HCT116 (cell line): ENCODE results near the gene RADIL. TPM values are rescaled to one million over a fixed set of nuclear protein-coding genes. Genes with fewer than 3 reads are reported as not detected.
A peak's percentile ranks its signal among the peaks of the same experiment; 100 is the strongest.

Source experiments
- ATAC-seq: fragments of 200-7000 bp; cut with Tn5 transposase; 2 replicates; pipeline ENCODE4 v1.9.1; 2020; ENCODE audit warnings: mild to moderate bottlenecking, moderate library complexity
- BruUV-seq: library from RNA; stranded (reverse); fragments of 400-500 nt; replicated peaks from 2 replicates; lab custom pipeline; 2021; lab: Mats Ljungman, UMichigan
- CTCF ChIA-PET: fragments of 300-600 bp; sonication (Branson Sonifier 250); formaldehyde crosslinking; loops from one replicate; lab custom pipeline; 2021; ENCODE audit warnings: antibody characterized with exemption; lab: Charles Lee
- POLR2A ChIA-PET: fragments of 300-600, 350-600 bp; sonication (Branson Sonifier 250); formaldehyde crosslinking; loops from one replicate; lab custom pipeline; 2021; ENCODE audit warnings: antibody characterized with exemption; lab: Charles Lee
- RAD21 ChIA-PET, 2 experiments: fragments of 300-600 bp; sonication (Branson Sonifier 250); formaldehyde crosslinking; loops; one replicate each; lab custom pipeline; 2023; ENCODE audit warnings: low total read pairs in 2 of 2; ENCODE audit not compliant: uncharacterized antibody in 2 of 2, unreplicated experiment in 2 of 2, low non-redundant PET in 1 of 2; lab: Charles Lee
- DNase-seq: peaks from one replicate; pipeline ENCODE4 v3.0.0-alpha.2; 2010; ENCODE audit warnings: low read depth, low spot score
- H2AFZ ChIP-seq: fragments of 200-600 bp; shearing (Covaris generic), sonication (generic); 2 replicates; pipeline ENCODE4 v1.6.1; 2017; ENCODE audit warnings: low read depth, mixed run types, mixed read lengths, antibody characterized with exemption, low read length; ENCODE audit not compliant: poor library complexity, severe bottlenecking
- H3K27ac ChIP-seq: 2 replicates; pipeline ENCODE4 v1.5.1; 2012; ENCODE audit warnings: low read depth, low read length
- H3K27me3 ChIP-seq: fragments of 200-600 bp; sonication (generic); 2 replicates; pipeline ENCODE4 v1.6.1; 2016; ENCODE audit warnings: mixed run types, low read length, mixed read lengths; ENCODE audit not compliant: insufficient read depth
- H3K36me3 ChIP-seq, 2 experiments: fragments of 200-500 bp in 1 of 2; fragments of 200-600 bp in 1 of 2; sonication (Bioruptor generic) in 1 of 2; sonication (generic) in 1 of 2; 2 replicates each; pipeline versions ENCODE4 v1.5.1 to v1.6.1; 2014 to 2016; ENCODE audit warnings: low read length in 2 of 2, inconsistent platforms in 1 of 2, mixed read lengths in 1 of 2, mixed run types in 1 of 2; ENCODE audit not compliant: insufficient read depth in 2 of 2, control insufficient read depth in 1 of 2
- H3K4me1 ChIP-seq, 2 experiments: fragments of 200-600 bp in 1 of 2; sonication (generic) in 1 of 2; 2 replicates each; pipeline versions ENCODE4 v1.5.1 to v1.6.1; 2012 to 2017; ENCODE audit warnings: low read length in 2 of 2, inconsistent platforms in 1 of 2, mild to moderate bottlenecking in 1 of 2, mixed read lengths in 1 of 2, mixed run types in 1 of 2, moderate library complexity in 1 of 2; ENCODE audit not compliant: insufficient read depth in 2 of 2, control insufficient read depth in 1 of 2
- H3K4me2 ChIP-seq: fragments of 200-600 bp; sonication (generic); 2 replicates; pipeline ENCODE4 v1.6.1; 2017; ENCODE audit warnings: mixed run types, low read length, mixed read lengths
- H3K4me3 ChIP-seq, 2 experiments: fragments of 200-600 bp in 1 of 2; sonication (generic) in 1 of 2; replicated peaks in 1 of 2; 2 replicates each; pipeline ENCODE4 v1.5.1; 2011 to 2016; ENCODE audit warnings: low read length in 2 of 2, control low read depth in 1 of 2, low read depth in 1 of 2, mild to moderate bottlenecking in 1 of 2, mixed read lengths in 1 of 2, mixed run types in 1 of 2
- H3K79me2 ChIP-seq: fragments of 200-600 bp; sonication (generic); 2 replicates; pipeline ENCODE4 v1.6.1; 2017; ENCODE audit warnings: mild to moderate bottlenecking, mixed run types, low read length, moderate library complexity, mixed read lengths; ENCODE audit not compliant: insufficient read depth
- H3K9ac ChIP-seq: fragments of 200-600 bp; sonication (generic); 2 replicates; pipeline ENCODE4 v1.6.1; 2016; ENCODE audit warnings: low read length, mixed read lengths
- H3K9me2 ChIP-seq: fragments of 200-600 bp; sonication (generic), shearing (Covaris generic); 2 replicates; pipeline ENCODE4 v1.6.1; 2017; ENCODE audit warnings: mixed run types, mild to moderate bottlenecking, moderate library complexity; ENCODE audit not compliant: insufficient read depth
- H3K9me3 ChIP-seq, 2 experiments: fragments of 200-500 bp in 1 of 2; fragments of 200-600 bp in 1 of 2; sonication (Bioruptor generic) in 1 of 2; sonication (generic) in 1 of 2; 2 replicates each; pipeline ENCODE4 v1.6.1; 2014 to 2017; ENCODE audit warnings: low read length in 2 of 2, mixed read lengths in 2 of 2, inconsistent platforms in 1 of 2, low read depth in 1 of 2, mild to moderate bottlenecking in 1 of 2, mixed run types in 1 of 2, moderate library complexity in 1 of 2; ENCODE audit not compliant: control insufficient read depth in 1 of 2, insufficient read depth in 1 of 2
- H4K20me1 ChIP-seq: fragments of 200-600 bp; sonication (generic), shearing (Covaris generic); 2 replicates; pipeline ENCODE4 v1.6.1; 2017; ENCODE audit warnings: mixed run types, mild to moderate bottlenecking, moderate library complexity; ENCODE audit not compliant: insufficient read depth
- JUND ChIP-seq: IDR thresholded peaks from 2 replicates; pipeline ENCODE4 v1.6.1; 2012
- SRF ChIP-seq: IDR thresholded peaks from 2 replicates; pipeline ENCODE4 v1.6.1; 2012; ENCODE audit warnings: low read depth
- TCF7L2 ChIP-seq: IDR thresholded peaks from 2 replicates; pipeline ENCODE4 v1.7.0; 2011; ENCODE audit warnings: borderline replicate concordance, inconsistent platforms; ENCODE audit not compliant: insufficient read depth, insufficient read length; ENCODE audit errors: extremely low read depth
- YY1 ChIP-seq: IDR thresholded peaks from 2 replicates; pipeline ENCODE4 v1.6.1; 2011; ENCODE audit warnings: low read length, low read depth, moderate library complexity, mild to moderate bottlenecking; ENCODE audit not compliant: insufficient replicate concordance; ENCODE audit errors: extremely low read depth
- intact Hi-C: fragments of 100-400 bp; cut with micrococcal nuclease; formaldehyde crosslinking; loops from 2 replicates; pipeline ENCODE4 v1.10.0; 2022
- total RNA-seq: library from RNA; stranded (reverse); gene quantifications from one replicate; pipeline ENCODE4 v1.2.1, GENCODE V29; 2021; ENCODE audit not compliant: unreplicated experiment
- TF ChIP-seq, protein P1 (sequence below), 3 experiments: fragments of 200-600 bp in 1 of 3; sonication (generic) in 1 of 3; IDR thresholded peaks in 2 of 3; conservative IDR thresholded peaks in 1 of 3; 2 replicates each; pipeline ENCODE4 v1.5.1; 2012 to 2017; ENCODE audit warnings: low read depth in 2 of 3, low read length in 2 of 3, antibody characterized with exemption in 1 of 3, borderline replicate concordance in 1 of 3, control low read depth in 1 of 3, mild to moderate bottlenecking in 1 of 3, mixed read lengths in 1 of 3, mixed run types in 1 of 3, moderate library complexity in 1 of 3; ENCODE audit not compliant: insufficient read depth in 1 of 3

The RADIL gene
- total RNA-seq, 1 experiment from 2014 or later = 5.3 TPM

GRCh38 chr7:4845740-4846142 is 37.8 kb downstream of the RADIL start:
- ATAC-seq = peak; percentile 27; the same call in 1 of the 2 replicates
- BruUV-seq = no TSS peak

More at GRCh38 chr7:4845740-4846142, 37.8 kb downstream of the RADIL start:
- TF ChIP-seq, protein P1, sequence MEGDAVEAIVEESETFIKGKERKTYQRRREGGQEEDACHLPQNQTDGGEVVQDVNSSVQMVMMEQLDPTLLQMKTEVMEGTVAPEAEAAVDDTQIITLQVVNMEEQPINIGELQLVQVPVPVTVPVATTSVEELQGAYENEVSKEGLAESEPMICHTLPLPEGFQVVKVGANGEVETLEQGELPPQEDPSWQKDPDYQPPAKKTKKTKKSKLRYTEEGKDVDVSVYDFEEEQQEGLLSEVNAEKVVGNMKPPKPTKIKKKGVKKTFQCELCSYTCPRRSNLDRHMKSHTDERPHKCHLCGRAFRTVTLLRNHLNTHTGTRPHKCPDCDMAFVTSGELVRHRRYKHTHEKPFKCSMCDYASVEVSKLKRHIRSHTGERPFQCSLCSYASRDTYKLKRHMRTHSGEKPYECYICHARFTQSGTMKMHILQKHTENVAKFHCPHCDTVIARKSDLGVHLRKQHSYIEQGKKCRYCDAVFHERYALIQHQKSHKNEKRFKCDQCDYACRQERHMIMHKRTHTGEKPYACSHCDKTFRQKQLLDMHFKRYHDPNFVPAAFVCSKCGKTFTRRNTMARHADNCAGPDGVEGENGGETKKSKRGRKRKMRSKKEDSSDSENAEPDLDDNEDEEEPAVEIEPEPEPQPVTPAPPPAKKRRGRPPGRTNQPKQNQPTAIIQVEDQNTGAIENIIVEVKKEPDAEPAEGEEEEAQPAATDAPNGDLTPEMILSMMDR (IDR thresholded peaks at IDR 0.05 in 2 of 3, conservative IDR thresholded peaks at IDR 0.05 in 1 of 3; ENCODE audit: borderline replicate concordance in 1 of 3, insufficient read depth in 1 of 3, low read depth in 2 of 3, low read length in 2 of 3) = peak in 2 of 3 experiments; percentile 16 to 24; a peak in 2 of 6 replicates
- TF ChIP-seq SRF (no peak), YY1 (no peak), TCF7L2 (no peak), JUND (no peak)
- no peak for DNase-seq
- RAD21 ChIA-PET = no interaction called here
- POLR2A ChIA-PET = no interaction called here
- H2AFZ ChIP-seq = no peak overlapping the region
- H3K4me2 ChIP-seq = no peak overlapping the region
- H3K9me3 ChIP-seq = no peaks in the 10 kb centered on the region
- no peaks in the 10 kb centered on the region for H3K9me2 ChIP-seq
- H3K79me2 ChIP-seq = peaks cover 4% of the 10 kb centered on the region; the same call in 1 of the 2 replicates
- H3K9ac ChIP-seq = no peak overlapping the region
- no peaks in the 10 kb centered on the region for H3K36me3 ChIP-seq
- no peak overlapping the region for H3K27ac ChIP-seq
- intact Hi-C loops = no loop called here
- CTCF ChIA-PET = interaction anchor here (1.3 to 2.0 kb wide), 2 partner anchors 11 to 15 kb away, joined by 3 to 5 read pairs; no protein-coding TSS in a partner anchor
- no peak overlapping the region for H3K4me3 ChIP-seq
- H4K20me1 ChIP-seq = no peaks in the 10 kb centered on the region
- H3K27me3 ChIP-seq = no peaks in the 10 kb centered on the region
- no peaks in the 10 kb centered on the region for H3K4me1 ChIP-seq
